ENCODE results near the gene ST8SIA6.
"Not testable (repeated sequence)": the region's sequence is repeated elsewhere in the genome, so short reads cannot be mapped to it uniquely, and the experiment has no call there.

ST8SIA6 gene

GRCh38 chr10:17443707-17444387, 10.5 kb downstream of the ST8SIA6 start:
- Histone ChIP-seq H3K4me3 (ENCODE audit: low read length in 2 of 2) (no peak overlapping the region), H3K4me1 (ENCODE audit: control insufficient read depth in 2 of 2, insufficient read depth in 2 of 2, low read length in 2 of 2) (peaks cover 3 to 4% of the 10 kb centered on the region in 2 donors), H3K9me3 (ENCODE audit: control insufficient read depth in 2 of 2, low read length in 2 of 2) (no peaks in the 10 kb centered on the region), H3K27me3 (ENCODE audit: control insufficient read depth in 2 of 2, insufficient read depth in 2 of 2, low read length in 2 of 2) (no peaks in the 10 kb centered on the region), H3K36me3 (ENCODE audit: control insufficient read depth in 2 of 2, insufficient read depth in 2 of 2, low read length in 2 of 2) (no peaks in the 10 kb centered on the region), H3K27ac (ENCODE audit: low read depth in 2 of 2, low read length in 2 of 2) (no peak overlapping the region), H3K9ac (ENCODE audit: low read depth in 1 of 2, low read length in 2 of 2) (no peak overlapping the region)

GRCh38 chr10:17438583-17438982, 15.8 kb downstream of the ST8SIA6 start:
- Histone ChIP-seq H3K4me1 (ENCODE audit: control insufficient read depth in 2 of 2, insufficient read depth in 2 of 2, low read length in 2 of 2) (no peaks in the 10 kb centered on the region), H3K9ac (ENCODE audit: low read depth in 1 of 2, low read length in 2 of 2) (no peak overlapping the region), H3K27me3 (ENCODE audit: control insufficient read depth in 2 of 2, insufficient read depth in 2 of 2, low read length in 2 of 2) (no peaks in the 10 kb centered on the region), H3K27ac (ENCODE audit: low read depth in 2 of 2, low read length in 2 of 2) (no peak overlapping the region), H3K4me3 (ENCODE audit: low read length in 2 of 2) (no peak overlapping the region), H3K9me3 (ENCODE audit: control insufficient read depth in 2 of 2, low read length in 2 of 2) (no peaks in the 10 kb centered on the region), H3K36me3 (ENCODE audit: control insufficient read depth in 2 of 2, insufficient read depth in 2 of 2, low read length in 2 of 2) (no peaks in the 10 kb centered on the region)

- not testable (repeated sequence) for H3K4me1 ChIP-seq (ENCODE audit: control insufficient read depth in 2 of 2, insufficient read depth in 2 of 2, low read length in 2 of 2); H3K4me3 ChIP-seq (ENCODE audit: low read length in 2 of 2); H3K27me3 ChIP-seq (ENCODE audit: control insufficient read depth in 2 of 2, insufficient read depth in 2 of 2, low read length in 2 of 2); H3K36me3 ChIP-seq (ENCODE audit: control insufficient read depth in 2 of 2, insufficient read depth in 2 of 2, low read length in 2 of 2); H3K9ac ChIP-seq (ENCODE audit: low read depth in 1 of 2, low read length in 2 of 2); H3K9me3 ChIP-seq (ENCODE audit: control insufficient read depth in 2 of 2, low read length in 2 of 2); H3K27ac ChIP-seq (ENCODE audit: low read depth in 2 of 2, low read length in 2 of 2)
Observed at GRCh38 chr10:17436578-17436977, 17.8 kb downstream of the ST8SIA6 start.

- no peaks in the 10 kb centered on the region for H3K27me3 ChIP-seq (ENCODE audit: control insufficient read depth in 2 of 2, insufficient read depth in 2 of 2, low read length in 2 of 2)
- no peak overlapping the region for H3K4me3 ChIP-seq (ENCODE audit: low read length in 2 of 2)
- H3K36me3 ChIP-seq (ENCODE audit: control insufficient read depth in 2 of 2, insufficient read depth in 2 of 2, low read length in 2 of 2): no peaks in the 10 kb centered on the region
- no peak overlapping the region for H3K9ac ChIP-seq (ENCODE audit: low read depth in 1 of 2, low read length in 2 of 2)
- no peak overlapping the region for H3K27ac ChIP-seq (ENCODE audit: low read depth in 2 of 2, low read length in 2 of 2)
- H3K4me1 ChIP-seq (ENCODE audit: control insufficient read depth in 2 of 2, insufficient read depth in 2 of 2, low read length in 2 of 2): no peaks in the 10 kb centered on the region
- no peaks in the 10 kb centered on the region for H3K9me3 ChIP-seq (ENCODE audit: control insufficient read depth in 2 of 2, low read length in 2 of 2)
Observed at GRCh38 chr10:17435953-17436352, 18.4 kb downstream of the ST8SIA6 start.

- H3K27me3 ChIP-seq (ENCODE audit: control insufficient read depth in 2 of 2, insufficient read depth in 2 of 2, low read length in 2 of 2): no peaks in the 10 kb centered on the region
- no peak overlapping the region for H3K9ac ChIP-seq (ENCODE audit: low read depth in 1 of 2, low read length in 2 of 2)
- no peaks in the 10 kb centered on the region for H3K9me3 ChIP-seq (ENCODE audit: control insufficient read depth in 2 of 2, low read length in 2 of 2)
- H3K36me3 ChIP-seq (ENCODE audit: control insufficient read depth in 2 of 2, insufficient read depth in 2 of 2, low read length in 2 of 2): no peaks in the 10 kb centered on the region
- no peak overlapping the region for H3K4me3 ChIP-seq (ENCODE audit: low read length in 2 of 2)
- H3K4me1 ChIP-seq (ENCODE audit: control insufficient read depth in 2 of 2, insufficient read depth in 2 of 2, low read length in 2 of 2): no peaks in the 10 kb centered on the region
- H3K27ac ChIP-seq (ENCODE audit: low read depth in 2 of 2, low read length in 2 of 2): no peak overlapping the region
Observed at GRCh38 chr10:17435187-17435586, 19.2 kb downstream of the ST8SIA6 start.

GRCh38 chr10:17432723-17433122, 21.7 kb downstream of the ST8SIA6 start:
- H3K27ac ChIP-seq (ENCODE audit: low read depth in 2 of 2, low read length in 2 of 2): no peak overlapping the region
- H3K4me3 ChIP-seq (ENCODE audit: low read length in 2 of 2): no peak overlapping the region
- no peaks in the 10 kb centered on the region for H3K27me3 ChIP-seq (ENCODE audit: control insufficient read depth in 2 of 2, insufficient read depth in 2 of 2, low read length in 2 of 2)
- H3K36me3 ChIP-seq (ENCODE audit: control insufficient read depth in 2 of 2, insufficient read depth in 2 of 2, low read length in 2 of 2): no peaks in the 10 kb centered on the region
- H3K9me3 ChIP-seq (ENCODE audit: control insufficient read depth in 2 of 2, low read length in 2 of 2): no peaks in the 10 kb centered on the region
- no peak overlapping the region for H3K9ac ChIP-seq (ENCODE audit: low read depth in 1 of 2, low read length in 2 of 2)
- no peaks in the 10 kb centered on the region for H3K4me1 ChIP-seq (ENCODE audit: control insufficient read depth in 2 of 2, insufficient read depth in 2 of 2, low read length in 2 of 2)

- Histone ChIP-seq H3K9ac (ENCODE audit: low read depth in 1 of 2, low read length in 2 of 2) (no peak overlapping the region), H3K9me3 (ENCODE audit: control insufficient read depth in 2 of 2, low read length in 2 of 2) (no peaks in the 10 kb centered on the region), H3K4me3 (ENCODE audit: low read length in 2 of 2) (no peak overlapping the region), H3K27me3 (ENCODE audit: control insufficient read depth in 2 of 2, insufficient read depth in 2 of 2, low read length in 2 of 2) (no peaks in the 10 kb centered on the region), H3K4me1 (ENCODE audit: control insufficient read depth in 2 of 2, insufficient read depth in 2 of 2, low read length in 2 of 2) (no peaks in the 10 kb centered on the region), H3K36me3 (ENCODE audit: control insufficient read depth in 2 of 2, insufficient read depth in 2 of 2, low read length in 2 of 2) (no peaks in the 10 kb centered on the region), H3K27ac (ENCODE audit: low read depth in 2 of 2, low read length in 2 of 2) (no peak overlapping the region)
Observed at GRCh38 chr10:17431871-17432311, 22.5 kb downstream of the ST8SIA6 start.

- H3K4me3 ChIP-seq (ENCODE audit: low read length in 2 of 2): no peak overlapping the region
- H3K36me3 ChIP-seq (ENCODE audit: control insufficient read depth in 2 of 2, insufficient read depth in 2 of 2, low read length in 2 of 2): no peaks in the 10 kb centered on the region
- no peaks in the 10 kb centered on the region for H3K27me3 ChIP-seq (ENCODE audit: control insufficient read depth in 2 of 2, insufficient read depth in 2 of 2, low read length in 2 of 2)
- H3K9me3 ChIP-seq (ENCODE audit: control insufficient read depth in 2 of 2, low read length in 2 of 2): no peaks in the 10 kb centered on the region
- H3K9ac ChIP-seq (ENCODE audit: low read depth in 1 of 2, low read length in 2 of 2): no peak overlapping the region
- H3K4me1 ChIP-seq (ENCODE audit: control insufficient read depth in 2 of 2, insufficient read depth in 2 of 2, low read length in 2 of 2): no peaks in the 10 kb centered on the region
- no peak overlapping the region for H3K27ac ChIP-seq (ENCODE audit: low read depth in 2 of 2, low read length in 2 of 2)
Observed at GRCh38 chr10:17430647-17431355, 23.6 kb downstream of the ST8SIA6 start.

GRCh38 chr10:17429490-17429889, 24.9 kb downstream of the ST8SIA6 start:
- no peaks in the 10 kb centered on the region for H3K4me1 ChIP-seq (ENCODE audit: control insufficient read depth in 2 of 2, insufficient read depth in 2 of 2, low read length in 2 of 2)
- H3K27me3 ChIP-seq (ENCODE audit: control insufficient read depth in 2 of 2, insufficient read depth in 2 of 2, low read length in 2 of 2): no peaks in the 10 kb centered on the region
- H3K27ac ChIP-seq (ENCODE audit: low read depth in 2 of 2, low read length in 2 of 2): no peak overlapping the region
- H3K36me3 ChIP-seq (ENCODE audit: control insufficient read depth in 2 of 2, insufficient read depth in 2 of 2, low read length in 2 of 2): no peaks in the 10 kb centered on the region
- H3K9me3 ChIP-seq (ENCODE audit: control insufficient read depth in 2 of 2, low read length in 2 of 2): no peaks in the 10 kb centered on the region
- no peak overlapping the region for H3K4me3 ChIP-seq (ENCODE audit: low read length in 2 of 2)
- no peak overlapping the region for H3K9ac ChIP-seq (ENCODE audit: low read depth in 1 of 2, low read length in 2 of 2)

GRCh38 chr10:17428351-17429097, 25.9 kb downstream of the ST8SIA6 start:
- H3K4me1 ChIP-seq (ENCODE audit: control insufficient read depth in 2 of 2, insufficient read depth in 2 of 2, low read length in 2 of 2): no peaks in the 10 kb centered on the region
- peak overlapping the region in 1 of 2 donors; percentile 62 for H3K4me3 ChIP-seq (ENCODE audit: low read length in 2 of 2)
- no peaks in the 10 kb centered on the region for H3K36me3 ChIP-seq (ENCODE audit: control insufficient read depth in 2 of 2, insufficient read depth in 2 of 2, low read length in 2 of 2)
- no peaks in the 10 kb centered on the region for H3K9me3 ChIP-seq (ENCODE audit: control insufficient read depth in 2 of 2, low read length in 2 of 2)
- peak overlapping the region in 1 of 2 donors; percentile 24 for H3K9ac ChIP-seq (ENCODE audit: low read depth in 1 of 2, low read length in 2 of 2)
- H3K27me3 ChIP-seq (ENCODE audit: control insufficient read depth in 2 of 2, insufficient read depth in 2 of 2, low read length in 2 of 2): no peaks in the 10 kb centered on the region
- H3K27ac ChIP-seq (ENCODE audit: low read depth in 2 of 2, low read length in 2 of 2): no peak overlapping the region
